ENCODE measurements around the gene PHTF1. TPM values are rescaled to one million over a fixed set of nuclear protein-coding genes. Genes with fewer than 3 reads are reported as not detected.
"Not testable (repeated sequence)": the region's sequence is repeated elsewhere in the genome, so short reads cannot be mapped to it uniquely, and the experiment has no call there.

Gene PHTF1
- total RNA-seq, 1 donor from 2014 or later: 64.9 TPM

DNA sequence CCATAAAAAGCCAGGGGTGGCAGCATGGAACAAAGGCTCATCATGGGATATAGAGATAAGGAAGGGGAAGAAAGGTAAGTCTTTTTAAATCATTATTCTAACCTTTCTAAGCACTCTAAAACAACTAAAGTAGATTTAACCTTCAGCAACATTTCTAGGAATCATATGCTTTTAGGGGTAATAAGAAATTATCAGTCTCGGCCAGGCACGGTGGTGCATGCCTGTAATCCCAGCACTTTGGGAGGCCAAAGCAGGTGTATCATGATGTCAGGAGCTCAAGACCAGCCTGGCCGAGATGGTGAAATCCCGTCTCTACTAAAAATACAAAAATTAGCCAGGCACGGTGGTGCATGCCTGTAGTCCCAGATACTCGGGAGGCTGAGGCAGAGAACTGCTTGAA lies 20.3 kb upstream of the PHTF1 start:
- no peak for DNase-seq (ENCODE audit: low read depth)

DNA sequence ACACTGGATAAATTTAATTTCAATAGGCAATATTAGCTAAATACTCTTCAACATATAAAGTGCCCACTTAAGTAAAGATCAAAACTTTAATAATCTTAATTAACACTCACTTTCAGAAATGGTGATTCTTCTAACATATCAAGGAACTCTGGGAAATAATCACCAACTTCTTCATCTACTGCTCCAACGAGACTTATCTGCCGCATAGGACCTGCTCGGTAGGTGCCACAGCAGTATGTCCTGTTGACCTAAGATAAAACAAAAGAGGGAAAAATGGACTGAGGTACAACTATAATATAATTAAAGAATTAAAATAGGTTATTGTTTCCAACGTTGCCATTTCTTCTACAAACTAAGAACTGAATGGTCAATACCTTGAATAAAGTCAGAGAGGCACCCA lies 18.3 kb upstream of the PHTF1 start:
- no peak for DNase-seq (ENCODE audit: low read depth)

DNA sequence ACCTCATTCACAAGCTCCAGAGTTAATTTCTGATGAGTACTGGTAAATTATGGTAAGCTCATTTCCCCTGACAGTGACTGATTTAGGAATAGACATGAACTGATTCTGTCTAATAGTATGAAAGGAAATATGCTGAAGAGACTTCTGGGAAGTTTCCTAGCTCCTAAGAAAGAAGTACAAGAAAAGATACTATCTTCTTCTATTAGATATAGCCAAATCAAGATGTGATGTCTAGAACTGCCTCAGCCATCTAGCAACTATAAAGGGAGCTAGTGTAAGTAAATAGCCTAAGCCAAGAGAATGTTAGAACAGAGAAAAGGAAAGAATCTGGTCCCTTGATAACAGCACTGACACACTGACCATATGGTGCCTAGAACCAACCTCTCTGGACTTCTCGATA lies 10.7 kb upstream of the PHTF1 start:
- DNase-seq (ENCODE audit: low read depth): no peak

DNA sequence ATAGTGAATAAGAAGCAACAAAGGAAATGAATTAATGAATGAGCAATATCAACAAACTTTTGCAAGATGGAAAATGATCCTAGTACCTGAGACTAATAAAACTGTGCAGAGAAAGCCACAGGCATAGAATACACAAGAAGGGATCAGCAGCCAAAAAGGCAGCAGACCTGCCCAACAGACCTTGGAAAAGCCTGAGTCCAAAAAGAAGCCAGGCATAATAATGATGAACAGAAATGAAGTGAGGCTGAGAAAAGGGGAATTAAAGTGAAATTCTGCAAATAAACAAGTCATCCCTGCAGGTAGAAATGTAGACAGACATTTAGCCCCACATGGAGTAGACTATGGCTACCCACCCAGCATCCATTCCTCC lies 10.3 kb upstream of the PHTF1 start:
- no peak for DNase-seq (ENCODE audit: low read depth)

DNA sequence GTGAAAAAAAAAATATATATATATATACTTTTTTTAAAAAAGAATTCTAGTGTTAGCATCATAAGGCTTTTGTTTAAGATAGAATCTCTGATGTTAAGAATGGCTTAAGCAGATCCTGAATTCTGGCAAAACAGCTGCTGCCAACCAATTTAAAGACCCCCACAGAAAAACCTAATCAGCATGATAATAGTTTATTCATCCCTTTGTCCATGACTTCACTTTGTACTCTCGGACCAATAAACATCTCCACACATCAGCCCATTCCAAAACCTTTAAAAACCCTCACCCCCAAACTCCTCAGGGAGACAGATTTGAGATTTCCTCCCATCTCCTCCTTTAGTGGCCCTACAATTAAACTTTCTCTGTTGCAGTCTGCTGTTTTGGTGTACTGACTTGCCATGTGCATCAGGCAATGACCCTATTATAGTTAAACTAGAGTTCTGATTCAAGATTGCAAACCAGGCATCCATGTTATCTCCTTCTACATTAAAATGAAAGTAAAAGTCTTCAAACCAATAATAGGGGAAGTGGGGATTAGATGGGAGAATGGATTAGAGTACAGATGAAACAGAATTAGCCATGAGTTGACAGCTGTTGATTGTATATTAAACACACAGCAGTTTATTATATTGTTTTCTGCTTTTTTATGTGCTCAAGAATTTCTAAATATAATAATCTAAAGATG lies 9.8 kb upstream of the PHTF1 start:
- DNase-seq (ENCODE audit: low read depth): no peak

DNA sequence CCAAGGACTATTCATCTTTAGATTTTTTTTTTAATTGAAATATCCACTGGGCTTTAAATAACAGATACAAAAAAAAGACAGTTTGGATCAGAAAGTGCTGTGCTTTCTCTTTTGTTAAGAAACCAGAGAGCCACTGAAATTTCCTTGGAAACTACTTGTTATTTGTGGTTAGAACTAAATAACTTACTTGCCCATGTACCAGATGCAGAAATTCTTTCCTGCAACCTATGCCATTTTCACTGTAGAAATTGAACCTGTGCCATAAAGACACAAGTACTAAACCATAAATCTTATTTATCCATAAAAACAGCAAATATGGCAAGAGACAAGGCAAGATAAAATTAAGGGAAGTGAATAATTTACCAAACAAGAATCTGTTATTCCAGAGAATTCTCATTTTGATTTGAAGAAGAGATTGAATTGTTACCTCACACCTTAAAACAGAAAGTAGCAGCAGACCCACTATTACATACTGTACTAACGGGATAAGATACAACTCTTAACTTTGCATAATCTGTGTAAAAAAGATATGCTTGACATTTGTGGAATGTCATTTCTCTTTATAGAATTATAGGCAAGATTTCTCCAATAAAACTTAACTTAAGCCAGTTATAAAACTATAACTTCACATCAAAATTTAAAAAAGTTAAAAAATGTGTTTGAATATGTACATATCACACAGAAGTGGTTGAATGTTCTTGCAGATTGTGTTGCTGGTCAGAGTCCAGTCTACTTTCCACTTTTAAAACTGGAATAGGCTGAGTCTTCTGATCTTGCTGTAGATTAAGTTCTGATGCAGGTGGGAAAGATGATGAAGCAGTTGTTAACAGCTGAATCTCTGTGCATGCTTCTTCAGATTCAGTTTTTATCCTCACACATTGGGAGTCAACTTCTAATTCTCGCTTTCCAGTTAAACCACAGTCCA lies 6.3 kb upstream of the PHTF1 start:
- no peak for DNase-seq (ENCODE audit: low read depth)

DNA sequence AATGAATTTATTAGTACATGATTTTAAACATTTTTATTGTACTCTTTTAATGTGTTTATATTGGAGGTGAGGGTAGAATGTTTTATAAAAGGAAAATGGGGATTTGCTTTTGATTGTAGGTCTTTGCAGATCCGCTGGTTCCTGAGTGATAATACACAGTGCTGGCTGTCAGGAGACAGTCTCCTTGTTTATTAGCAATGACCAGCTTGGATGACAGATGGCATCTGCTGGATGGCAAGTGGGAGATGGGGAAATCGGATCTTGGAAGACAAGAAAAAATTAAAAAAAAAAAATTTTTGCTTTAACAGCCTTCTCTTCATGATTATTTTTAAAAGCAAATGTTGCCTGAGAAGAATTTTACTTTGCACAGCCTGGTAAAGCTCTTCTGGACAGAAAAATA lies 4.4 kb upstream of the PHTF1 start:
- DNase-seq (ENCODE audit: low read depth): no peak

DNA sequence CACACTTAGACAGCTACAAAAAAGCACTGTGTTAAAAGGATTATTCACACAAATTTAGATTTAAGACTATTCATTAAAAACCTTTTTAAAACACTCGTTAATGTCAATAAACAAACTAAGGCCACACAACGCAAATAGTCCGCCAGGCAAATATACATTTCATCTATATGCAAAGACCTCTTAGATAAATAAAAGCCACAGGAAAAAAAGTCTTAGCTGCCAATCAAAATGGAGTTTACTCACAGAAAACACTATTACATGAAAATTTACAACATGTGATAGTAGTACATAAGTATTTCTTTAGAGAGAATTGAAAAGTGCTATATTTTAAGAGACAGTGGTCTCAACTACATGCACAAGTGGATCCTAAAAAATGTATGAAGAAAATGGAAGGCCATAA lies 2.7 kb upstream of the PHTF1 start:
- DNase-seq (ENCODE audit: low read depth): no peak

DNA sequence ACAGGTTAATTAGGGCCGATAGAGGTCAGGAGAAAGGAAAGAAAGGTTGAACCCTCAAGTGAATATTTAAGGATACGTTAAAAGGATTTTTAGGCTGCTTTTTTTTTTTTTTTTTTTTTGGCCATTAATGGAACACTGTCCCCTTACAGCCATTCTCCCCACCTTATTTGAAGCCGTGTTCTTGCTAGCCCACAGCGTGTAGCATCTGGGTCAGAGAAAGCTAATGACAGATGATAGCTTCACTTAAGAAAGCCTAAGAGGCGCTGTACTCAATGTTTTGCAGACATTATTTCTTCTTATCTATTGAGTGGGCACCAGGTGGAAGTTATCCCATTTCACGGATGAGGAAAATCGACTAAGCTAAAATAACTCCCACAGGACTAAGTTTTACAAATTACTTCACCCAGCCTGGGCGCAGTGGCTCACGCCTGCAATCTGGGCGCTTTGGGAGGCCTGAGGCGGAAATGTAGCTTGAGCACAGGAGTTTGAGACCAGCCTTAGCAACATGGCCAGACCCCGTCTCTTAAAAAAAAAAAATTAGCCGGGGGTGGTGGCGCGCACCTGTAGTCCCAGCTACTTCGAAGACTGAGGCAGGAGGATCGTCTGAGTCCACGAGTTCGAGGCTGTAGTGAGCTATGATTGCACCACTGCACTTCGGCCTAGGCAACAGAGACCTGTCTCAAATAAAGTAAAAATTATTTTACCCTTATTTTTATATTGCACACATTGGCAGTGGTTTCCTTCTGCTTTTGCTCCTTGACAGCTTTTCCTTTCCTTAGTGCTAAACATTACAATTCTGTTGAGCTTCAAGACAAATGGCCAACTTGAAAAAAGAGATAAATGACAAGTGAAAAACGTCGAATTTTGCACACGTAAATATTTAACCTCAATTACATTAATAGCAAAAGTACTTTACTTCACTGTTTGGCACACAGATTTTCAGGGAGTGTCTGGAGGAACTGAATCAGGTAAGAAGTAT lies 1.1 kb upstream of the PHTF1 start:
- no peak for DNase-seq (ENCODE audit: low read depth)

DNA sequence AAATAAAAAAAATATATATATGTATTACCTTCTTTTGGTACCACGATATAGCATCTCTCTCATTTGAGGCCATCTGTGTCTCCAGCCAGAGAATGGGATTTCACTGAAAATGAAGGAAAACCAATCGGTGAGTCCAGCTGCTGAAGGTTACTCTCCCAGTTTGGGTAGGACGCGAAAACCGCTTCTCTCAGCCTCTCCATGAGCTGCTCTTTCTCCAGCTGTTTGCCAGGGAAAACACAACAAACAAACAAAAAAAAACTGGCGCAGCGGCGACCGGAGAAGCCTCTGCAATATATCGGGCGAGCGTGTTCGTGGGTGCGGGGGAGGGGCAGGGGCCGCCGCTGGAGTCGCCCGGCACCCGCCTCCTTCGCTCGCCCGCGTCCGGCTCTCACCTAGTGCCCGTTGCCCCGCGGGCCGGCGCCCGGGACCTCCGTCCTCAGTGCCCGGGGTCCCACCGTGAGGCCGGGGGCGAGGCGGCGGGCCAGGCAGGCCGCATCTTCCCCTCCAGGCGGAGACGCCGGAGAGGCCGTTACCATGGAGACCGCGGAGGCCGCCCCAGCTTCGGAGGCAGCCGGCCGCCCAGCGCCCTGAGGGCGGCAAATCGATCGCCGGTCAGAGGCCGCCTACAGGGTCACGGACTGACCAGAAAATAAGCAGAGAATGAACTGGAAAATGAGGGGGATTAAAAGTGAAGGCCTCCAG lies 504 bp downstream of the PHTF1 start:
- no peak for DNase-seq (ENCODE audit: low read depth)

DNA sequence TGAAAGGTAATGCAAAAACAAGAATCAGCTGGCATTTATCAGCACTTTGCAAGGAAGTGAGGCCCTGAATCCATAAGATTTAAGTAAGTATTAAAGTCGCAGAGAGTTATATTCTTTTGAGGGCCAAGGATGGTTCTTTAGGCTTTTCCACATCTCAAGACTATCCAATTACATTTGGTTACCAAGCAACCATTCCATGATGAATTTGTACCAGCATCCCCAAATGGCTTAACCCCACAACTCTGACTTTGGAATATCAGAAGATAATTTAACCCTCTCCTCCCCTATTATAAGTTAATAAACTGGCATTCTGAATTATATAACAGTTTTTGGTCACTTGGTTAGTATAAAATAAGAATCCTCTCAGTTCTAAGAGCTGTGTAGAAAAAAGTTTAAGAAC lies 2.8 kb downstream of the PHTF1 start:
- DNase-seq (ENCODE audit: low read depth): no peak

DNA sequence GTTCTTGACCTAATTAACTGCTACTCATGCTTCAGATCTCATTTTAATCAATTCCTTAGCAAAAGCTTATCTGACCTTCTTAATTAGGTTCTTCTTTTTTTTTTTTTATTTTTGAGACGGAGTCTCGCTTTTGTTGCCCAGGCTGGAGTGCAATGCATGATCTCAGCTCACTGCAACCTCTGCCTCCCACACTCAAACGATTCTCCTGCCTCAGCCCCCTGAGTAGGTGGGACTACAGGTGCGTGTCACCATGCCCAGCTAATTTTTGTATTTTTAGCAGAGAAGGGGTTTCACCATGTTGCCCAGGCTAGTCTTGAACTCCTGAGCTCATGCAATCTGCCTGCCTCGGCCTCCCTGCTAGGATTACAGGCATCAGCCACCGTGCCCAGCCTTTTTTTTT lies 6.0 kb downstream of the PHTF1 start:
- DNase-seq (ENCODE audit: low read depth): not testable (repeated sequence)

DNA sequence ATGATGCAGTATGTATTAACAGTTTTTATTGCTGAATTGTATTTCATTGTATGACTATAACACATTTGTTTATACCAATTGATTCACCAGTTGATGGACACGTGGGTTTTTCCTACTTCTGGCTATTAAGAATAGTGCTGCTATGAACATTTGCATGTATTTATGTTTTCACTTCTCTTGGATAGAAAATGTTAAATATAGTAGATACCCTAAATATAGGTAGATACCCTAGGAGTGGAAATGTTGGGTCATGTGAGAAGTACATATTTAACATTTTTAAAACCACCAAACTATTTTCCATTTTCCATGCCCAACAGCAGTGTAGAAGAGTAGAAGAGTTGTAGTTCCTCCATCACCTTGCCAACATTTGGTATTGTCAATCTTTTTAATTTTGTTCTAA lies 7.8 kb downstream of the PHTF1 start:
- DNase-seq (ENCODE audit: low read depth): no peak

DNA sequence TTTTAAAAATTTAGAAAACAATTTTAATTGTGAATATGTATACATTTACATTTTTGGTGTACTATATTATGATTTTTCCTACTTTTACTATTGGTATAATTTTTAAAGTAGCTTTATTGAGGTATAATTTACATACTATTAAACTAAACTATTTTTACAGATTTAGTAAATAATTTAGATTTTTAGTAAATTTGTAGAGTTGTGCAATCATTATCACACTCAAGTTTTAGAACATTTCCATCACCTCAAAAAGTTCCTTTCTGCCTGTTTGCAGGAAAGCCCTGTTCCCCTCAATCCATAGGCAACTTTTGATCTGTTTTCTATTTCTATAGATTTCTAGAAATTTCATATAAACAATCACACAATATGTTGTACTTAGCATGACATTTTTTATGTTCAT lies 8.2 kb downstream of the PHTF1 start:
- DNase-seq (ENCODE audit: low read depth): no peak

DNA sequence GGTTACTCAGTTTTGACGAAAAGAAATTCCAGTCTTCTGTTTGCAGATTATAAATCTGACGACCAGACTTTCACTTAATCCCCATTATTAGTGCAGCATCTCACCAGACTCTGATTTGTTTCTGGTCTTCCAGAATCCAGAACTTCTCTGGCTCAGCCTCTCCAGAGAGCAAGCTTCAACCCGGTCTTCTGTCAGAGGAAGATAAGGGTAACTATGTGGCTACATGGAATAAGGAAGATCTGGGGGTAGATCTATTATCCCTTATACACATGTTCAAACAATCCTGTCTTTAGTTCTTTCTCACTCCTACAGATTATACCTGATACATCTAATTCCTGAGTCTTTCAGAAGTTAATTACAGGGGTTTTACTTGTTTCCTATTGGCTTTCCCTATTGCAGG lies 9.9 kb downstream of the PHTF1 start:
- DNase-seq (ENCODE audit: low read depth): no peak

DNA sequence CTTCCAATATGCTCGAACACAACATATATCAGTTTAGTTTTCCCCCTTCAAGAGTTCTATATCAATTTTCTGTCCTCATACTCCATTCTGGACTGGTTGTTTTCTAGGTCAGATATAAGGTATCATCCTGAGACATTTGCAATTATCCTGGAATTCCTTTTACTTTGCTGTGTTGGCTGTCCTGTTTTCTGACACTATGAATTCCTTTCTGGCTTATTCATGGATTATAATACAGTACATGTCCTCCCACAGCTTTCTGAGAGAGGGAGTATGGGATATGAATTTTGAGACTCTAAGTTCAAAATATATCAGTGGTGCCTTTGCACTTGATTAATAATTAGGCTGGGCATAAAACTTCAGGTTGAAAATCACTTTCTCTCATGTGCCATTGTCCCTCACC lies 11.9 kb downstream of the PHTF1 start:
- peak; percentile 21 for DNase-seq (ENCODE audit: low read depth)

DNA sequence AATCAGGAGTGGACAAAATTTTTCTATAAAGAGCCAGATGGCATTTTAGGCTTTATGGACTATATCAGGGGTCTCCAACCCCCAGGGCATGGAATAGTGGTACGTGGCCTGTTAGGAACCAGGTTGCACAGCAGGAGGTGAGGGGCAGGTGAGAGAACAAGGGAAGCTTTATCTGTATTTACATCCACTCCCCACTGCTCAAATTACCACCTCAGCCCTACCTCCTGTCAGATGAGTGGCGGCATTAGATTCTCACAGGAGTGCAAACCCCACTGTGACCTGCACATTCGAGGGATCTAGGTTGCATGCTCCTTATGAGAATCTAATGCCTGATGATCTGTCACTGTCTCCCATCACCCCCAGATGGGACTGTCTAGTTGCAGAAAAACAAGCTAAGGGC lies 13.9 kb downstream of the PHTF1 start:
- DNase-seq (ENCODE audit: low read depth): no peak

DNA sequence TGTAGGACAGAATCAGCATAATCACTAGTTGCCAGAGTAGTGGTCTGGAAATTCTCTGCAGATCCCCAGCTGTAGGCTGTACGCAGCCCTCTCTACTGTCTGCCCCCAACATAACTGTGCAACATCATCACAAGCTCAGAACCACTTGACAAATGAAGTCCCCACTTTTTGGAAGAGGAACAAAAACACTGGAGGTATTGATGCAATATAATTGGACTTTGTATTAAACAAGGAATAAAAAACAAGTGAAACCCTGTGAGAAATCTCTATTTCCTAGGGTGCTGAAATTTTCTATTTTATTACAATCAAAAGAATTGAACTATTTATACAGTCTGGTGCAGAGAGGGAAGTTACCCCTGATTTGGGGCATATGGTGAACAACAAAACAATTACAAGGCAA lies 15.2 kb downstream of the PHTF1 start:
- no peak for DNase-seq (ENCODE audit: low read depth)

DNA sequence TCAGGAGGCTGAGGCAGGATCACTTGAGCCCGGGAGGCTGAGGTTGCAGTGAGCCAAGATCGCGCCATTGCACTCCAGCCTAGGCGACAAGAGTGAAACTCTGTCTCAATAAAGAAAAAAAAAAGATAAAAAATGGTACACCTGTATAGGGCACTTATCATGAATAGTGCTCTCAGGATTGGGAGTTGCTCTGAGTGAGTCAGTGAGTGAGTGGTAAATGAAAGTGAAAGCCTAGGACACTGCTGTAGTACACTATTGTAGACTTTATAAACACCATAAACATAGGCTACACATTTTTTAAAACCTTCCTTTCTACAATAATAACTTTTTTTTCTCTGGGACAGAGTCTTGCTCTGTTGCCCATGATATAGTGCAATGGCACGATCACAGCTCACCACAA lies 16.8 kb downstream of the PHTF1 start:
- DNase-seq (ENCODE audit: low read depth): no peak

DNA sequence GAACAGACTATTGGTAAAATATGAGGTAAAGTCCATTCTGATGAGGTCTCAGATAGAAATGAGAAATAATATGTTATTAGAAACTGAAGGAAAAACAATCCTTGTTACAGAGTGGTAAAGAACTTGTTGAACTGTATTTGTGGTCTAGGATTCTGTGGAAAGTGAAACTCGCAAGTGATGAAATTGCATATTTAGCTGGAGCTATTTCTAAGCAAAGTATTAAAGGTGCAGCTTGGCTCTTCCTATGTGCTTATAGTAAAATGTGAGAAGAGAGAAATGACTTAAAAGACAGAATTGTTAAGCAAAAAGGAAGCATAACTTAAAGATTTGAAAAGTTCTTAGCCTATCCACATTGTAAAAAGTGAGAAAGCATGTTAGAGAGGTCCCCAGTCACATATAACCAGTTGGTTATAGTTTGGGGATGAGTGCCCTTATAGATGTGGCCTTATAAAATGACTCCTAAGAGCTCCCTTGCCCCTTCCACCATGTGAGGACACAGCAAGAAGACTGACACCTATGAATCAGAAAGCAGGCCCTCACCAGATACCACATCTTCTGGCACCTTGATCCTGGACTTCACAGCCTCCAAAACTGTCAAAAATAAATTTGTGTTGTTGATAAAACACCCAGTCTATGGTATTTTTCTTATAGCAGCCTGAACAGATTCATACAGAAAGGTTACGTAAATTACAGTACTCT lies 24.8 kb downstream of the PHTF1 start:
- DNase-seq (ENCODE audit: low read depth): no peak

All from myocyte (in vitro differentiated cells).